CD4-positive, alpha-beta T cell (primary cell): ENCODE results near the gene PHYKPL. TPM values are rescaled to one million over a fixed set of nuclear protein-coding genes. Genes with fewer than 3 reads are reported as not detected.
"Not testable (repeated sequence)": the region's sequence is repeated elsewhere in the genome, so short reads cannot be mapped to it uniquely, and the experiment has no call there.

Source experiments
- ATAC-seq: fragments of 200-7000 bp; cut with Tn5 transposase; one replicate; pipeline ENCODE4 v1.10.0; 2022; ENCODE audit warnings: mild to moderate bottlenecking; ENCODE audit not compliant: poor library complexity
- CTCF ChIA-PET: fragments of 350-600 bp; sonication (Branson Sonifier 250); formaldehyde crosslinking; loops from one replicate; lab custom pipeline; 2021; ENCODE audit warnings: antibody characterized with exemption, inconsistent platforms; lab: Charles Lee
- POLR2A ChIA-PET: fragments of 350-600 bp; sonication (Branson Sonifier 250); formaldehyde crosslinking; loops from one replicate; lab custom pipeline; 2021; ENCODE audit warnings: antibody characterized with exemption, inconsistent platforms; lab: Charles Lee
- DNase-seq, 14 experiments: peaks; one replicate each; pipeline ENCODE4 v3.0.0-alpha.2; 2013 to 2020; ENCODE audit warnings: mixed read lengths in 2 of 14
- H3K27ac ChIP-seq, 2 donors: one replicate each; pipeline versions ENCODE4 v1.5.1 to v1.7.0; 2013; ENCODE audit warnings: low read length in 2 of 2, low read depth in 1 of 2, mild to moderate bottlenecking in 1 of 2
- H3K27me3 ChIP-seq, 2 experiments: 1 replicate in 1 of 2; 2 replicates in 1 of 2; pipeline versions ENCODE4 v1.6.1 to v1.7.0; 2013; ENCODE audit warnings: low read length in 2 of 2, control low read depth in 1 of 2, mild to moderate bottlenecking in 1 of 2, moderate library complexity in 1 of 2; ENCODE audit not compliant: insufficient read depth in 2 of 2, control insufficient read depth in 1 of 2
- H3K36me3 ChIP-seq: one replicate; pipeline ENCODE4 v1.6.1; 2013; ENCODE audit warnings: low read length, control low read depth; ENCODE audit not compliant: insufficient read depth
- H3K4me1 ChIP-seq: one replicate; pipeline ENCODE4 v1.6.1; 2013; ENCODE audit warnings: low read length, control low read depth; ENCODE audit not compliant: insufficient read depth
- H3K4me3 ChIP-seq: one replicate; pipeline ENCODE4 v1.5.1; 2013; ENCODE audit warnings: mild to moderate bottlenecking, low read length, moderate library complexity
- H3K9me3 ChIP-seq, 2 experiments: 1 replicate in 1 of 2; 2 replicates in 1 of 2; pipeline versions ENCODE4 v1.6.1 to v1.7.0; 2013; ENCODE audit warnings: low read length in 2 of 2, mild to moderate bottlenecking in 2 of 2, control low read depth in 1 of 2, moderate library complexity in 1 of 2; ENCODE audit not compliant: control insufficient read depth in 1 of 2, insufficient read depth in 1 of 2
- H3K27ac Mint-ChIP-seq: one replicate; pipeline ENCODE4 v1.8.0; 2020; ENCODE audit warnings: mixed read lengths
- H3K27me3 Mint-ChIP-seq: one replicate; pipeline ENCODE4 v1.8.0; 2021; ENCODE audit warnings: mixed read lengths
- H3K36me3 Mint-ChIP-seq: one replicate; pipeline ENCODE4 v1.8.0; 2021; ENCODE audit warnings: low read depth, mixed read lengths
- H3K4me1 Mint-ChIP-seq: one replicate; pipeline ENCODE4 v1.8.0; 2021; ENCODE audit warnings: low read depth, mixed read lengths
- H3K4me3 Mint-ChIP-seq: one replicate; pipeline ENCODE4 v1.8.0; 2020; ENCODE audit warnings: mild to moderate bottlenecking, mixed read lengths
- H3K9me3 Mint-ChIP-seq: one replicate; pipeline ENCODE4 v1.8.0; 2020; ENCODE audit warnings: mixed read lengths
- intact Hi-C, 2 experiments: fragments of 100-400 bp; cut with DNase I in 1 of 2; cut with micrococcal nuclease in 1 of 2; formaldehyde crosslinking; loops; one replicate each; pipeline versions ENCODE4 v1.15.1 to v1.9.0; 2023 to 2025; cut with DNase I, micrococcal nuclease
- total RNA-seq, 174 experiments: library from RNA in 2 of 174; stranded (reverse) in 2 of 174; gene quantifications; one replicate each; pipeline ENCODE4 v1.2.3 and lab custom pipeline; 2021 to 2026
- TF ChIP-seq, protein P1 (sequence below): fragments of 200-600 bp; IDR thresholded peaks from one replicate; pipeline ENCODE4 v1.8.0; 2022; ENCODE audit warnings: antibody characterized with exemption, mild to moderate bottlenecking

PHYKPL gene
- total RNA-seq, 2 experiments from 2014 or later: 90.9 to 92.8 TPM

DNA sequence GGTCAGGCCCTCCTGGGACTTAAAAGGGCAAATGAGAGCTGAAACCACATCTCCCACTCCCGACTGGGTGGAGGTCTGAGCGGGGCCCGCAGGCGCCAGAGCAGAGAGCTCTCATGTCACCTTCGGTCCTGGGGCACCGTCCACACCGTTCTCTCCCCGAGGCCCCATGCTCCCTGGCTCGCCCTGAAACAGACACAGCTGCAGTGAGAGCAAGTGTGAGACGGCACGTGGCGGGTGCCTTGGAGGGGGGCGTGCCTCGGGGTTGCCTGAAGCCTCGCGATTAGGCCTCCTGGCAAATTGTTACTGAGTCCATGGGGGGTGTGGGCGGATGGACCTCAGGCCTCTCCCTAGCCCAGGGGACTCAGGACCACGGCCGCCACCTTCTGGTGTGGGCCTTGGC is 24.1 kb upstream of the PHYKPL start:
- no peak for ATAC-seq
- no peaks in the 10 kb centered on the region for H3K9me3 Mint-ChIP-seq
- CTCF ChIA-PET: no interaction called here
- no peaks in the 10 kb centered on the region for H3K4me1 Mint-ChIP-seq
- no peaks in the 10 kb centered on the region for H3K36me3 Mint-ChIP-seq
- no peak for DNase-seq
- POLR2A ChIA-PET: no interaction called here
- TF ChIP-seq, protein P1, sequence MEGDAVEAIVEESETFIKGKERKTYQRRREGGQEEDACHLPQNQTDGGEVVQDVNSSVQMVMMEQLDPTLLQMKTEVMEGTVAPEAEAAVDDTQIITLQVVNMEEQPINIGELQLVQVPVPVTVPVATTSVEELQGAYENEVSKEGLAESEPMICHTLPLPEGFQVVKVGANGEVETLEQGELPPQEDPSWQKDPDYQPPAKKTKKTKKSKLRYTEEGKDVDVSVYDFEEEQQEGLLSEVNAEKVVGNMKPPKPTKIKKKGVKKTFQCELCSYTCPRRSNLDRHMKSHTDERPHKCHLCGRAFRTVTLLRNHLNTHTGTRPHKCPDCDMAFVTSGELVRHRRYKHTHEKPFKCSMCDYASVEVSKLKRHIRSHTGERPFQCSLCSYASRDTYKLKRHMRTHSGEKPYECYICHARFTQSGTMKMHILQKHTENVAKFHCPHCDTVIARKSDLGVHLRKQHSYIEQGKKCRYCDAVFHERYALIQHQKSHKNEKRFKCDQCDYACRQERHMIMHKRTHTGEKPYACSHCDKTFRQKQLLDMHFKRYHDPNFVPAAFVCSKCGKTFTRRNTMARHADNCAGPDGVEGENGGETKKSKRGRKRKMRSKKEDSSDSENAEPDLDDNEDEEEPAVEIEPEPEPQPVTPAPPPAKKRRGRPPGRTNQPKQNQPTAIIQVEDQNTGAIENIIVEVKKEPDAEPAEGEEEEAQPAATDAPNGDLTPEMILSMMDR: no peak
- no peaks in the 10 kb centered on the region for H3K27me3 Mint-ChIP-seq
- H3K4me3 Mint-ChIP-seq: no peak overlapping the region
- no peaks in the 10 kb centered on the region for H3K27me3 ChIP-seq
- no peak overlapping the region for H3K27ac ChIP-seq
- no peak overlapping the region for H3K4me3 ChIP-seq
- intact Hi-C loops: no loop called here
- peaks cover 7% of the 10 kb centered on the region for H3K4me1 ChIP-seq
- no peak overlapping the region for H3K27ac Mint-ChIP-seq
- H3K9me3 ChIP-seq: no peaks in the 10 kb centered on the region
- H3K36me3 ChIP-seq: no peaks in the 10 kb centered on the region

GRCh38 chr5:178253632-178254031 is 21.0 kb upstream of the PHYKPL start:
- ATAC-seq, CTCF ChIA-PET, POLR2A ChIA-PET, DNase-seq, H3K27me3 Mint-ChIP-seq, H3K36me3 ChIP-seq, H3K27me3 ChIP-seq, H3K27ac ChIP-seq, H3K36me3 Mint-ChIP-seq, H3K4me3 ChIP-seq, H3K4me3 Mint-ChIP-seq, H3K4me1 Mint-ChIP-seq, H3K9me3 Mint-ChIP-seq, H3K27ac Mint-ChIP-seq, intact Hi-C loops, H3K9me3 ChIP-seq: not testable (repeated sequence)
- peaks cover 25% of the 10 kb centered on the region for H3K4me1 ChIP-seq

DNA sequence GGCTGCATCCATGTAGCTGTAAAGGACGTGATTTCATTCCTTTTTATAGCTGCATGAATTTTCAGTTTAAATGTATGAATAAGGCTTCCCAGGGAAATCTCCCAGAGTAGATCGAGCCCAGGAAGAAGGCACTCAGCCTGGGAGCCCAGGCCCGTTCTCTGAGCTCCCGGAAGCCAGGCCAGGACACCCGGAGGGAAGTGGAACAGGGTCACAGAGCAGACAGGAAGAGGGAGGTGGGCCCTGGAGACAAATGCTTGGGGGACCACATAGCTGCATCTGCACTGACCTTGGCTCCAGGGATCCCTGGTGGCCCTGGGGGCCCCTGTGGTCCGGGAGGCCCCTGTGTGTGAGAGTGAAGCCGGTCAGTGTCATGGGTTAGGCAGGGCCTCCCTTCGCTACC is 19.7 kb upstream of the PHYKPL start:
- Mint-ChIP-seq H3K27ac (no peak overlapping the region), H3K27me3 (no peaks in the 10 kb centered on the region), H3K36me3 (no peaks in the 10 kb centered on the region), H3K9me3 (no peaks in the 10 kb centered on the region), H3K4me1 (peaks cover 5% of the 10 kb centered on the region), H3K4me3 (no peak overlapping the region)
- no peak for ATAC-seq
- H3K9me3 ChIP-seq: no peaks in the 10 kb centered on the region
- TF ChIP-seq, protein P1: no peak
- DNase-seq: no peak
- ChIA-PET CTCF (interaction anchor here (0.6 to 1.9 kb wide), 2 partner anchors 18 to 52 kb away, joined by 3 to 5 read pairs; no protein-coding TSS in a partner anchor), POLR2A (no interaction called here)
- no peak overlapping the region for H3K4me3 ChIP-seq
- H3K4me1 ChIP-seq: peaks cover 39% of the 10 kb centered on the region
- H3K27ac ChIP-seq: no peak overlapping the region
- H3K36me3 ChIP-seq: no peaks in the 10 kb centered on the region
- no peaks in the 10 kb centered on the region for H3K27me3 ChIP-seq
- intact Hi-C loops: no loop called here

DNA sequence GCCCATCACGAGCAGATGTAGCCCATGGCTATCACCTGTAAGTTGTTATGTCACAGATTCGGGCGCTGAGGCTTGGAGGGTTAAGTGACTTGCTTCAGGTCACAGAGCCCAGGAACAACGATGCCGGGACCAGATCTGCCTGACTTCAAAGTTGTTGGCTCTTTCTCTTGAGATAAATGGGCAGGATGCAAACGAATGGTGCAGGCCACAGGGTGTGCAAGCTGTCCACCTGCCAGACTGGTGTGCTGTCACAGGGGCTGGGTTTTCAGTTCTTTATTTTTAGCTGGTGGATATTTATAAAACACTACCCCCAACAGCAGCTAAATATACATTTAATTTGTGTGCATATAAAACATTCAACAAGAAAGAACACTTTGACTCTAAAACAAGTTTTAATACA is 17.7 kb upstream of the PHYKPL start:
- POLR2A ChIA-PET: no interaction called here
- CTCF ChIA-PET: no interaction called here
- H3K9me3 Mint-ChIP-seq: no peaks in the 10 kb centered on the region
- H3K27me3 Mint-ChIP-seq: no peaks in the 10 kb centered on the region
- intact Hi-C loops: no loop called here
- Histone ChIP-seq H3K9me3 (no peaks in the 10 kb centered on the region), H3K36me3 (no peaks in the 10 kb centered on the region), H3K27me3 (no peaks in the 10 kb centered on the region), H3K4me3 (no peak overlapping the region), H3K27ac (no peak overlapping the region), H3K4me1 (peaks cover 39% of the 10 kb centered on the region)
- TF ChIP-seq, protein P1: no peak
- DNase-seq (no peak), ATAC-seq (no peak)
- H3K27ac Mint-ChIP-seq: no peak overlapping the region
- H3K4me3 Mint-ChIP-seq: no peak overlapping the region
- peaks cover 5% of the 10 kb centered on the region for H3K4me1 Mint-ChIP-seq
- H3K36me3 Mint-ChIP-seq: no peaks in the 10 kb centered on the region
